ENCODE results near the gene FIBCD1.

Gene FIBCD1

DNA sequence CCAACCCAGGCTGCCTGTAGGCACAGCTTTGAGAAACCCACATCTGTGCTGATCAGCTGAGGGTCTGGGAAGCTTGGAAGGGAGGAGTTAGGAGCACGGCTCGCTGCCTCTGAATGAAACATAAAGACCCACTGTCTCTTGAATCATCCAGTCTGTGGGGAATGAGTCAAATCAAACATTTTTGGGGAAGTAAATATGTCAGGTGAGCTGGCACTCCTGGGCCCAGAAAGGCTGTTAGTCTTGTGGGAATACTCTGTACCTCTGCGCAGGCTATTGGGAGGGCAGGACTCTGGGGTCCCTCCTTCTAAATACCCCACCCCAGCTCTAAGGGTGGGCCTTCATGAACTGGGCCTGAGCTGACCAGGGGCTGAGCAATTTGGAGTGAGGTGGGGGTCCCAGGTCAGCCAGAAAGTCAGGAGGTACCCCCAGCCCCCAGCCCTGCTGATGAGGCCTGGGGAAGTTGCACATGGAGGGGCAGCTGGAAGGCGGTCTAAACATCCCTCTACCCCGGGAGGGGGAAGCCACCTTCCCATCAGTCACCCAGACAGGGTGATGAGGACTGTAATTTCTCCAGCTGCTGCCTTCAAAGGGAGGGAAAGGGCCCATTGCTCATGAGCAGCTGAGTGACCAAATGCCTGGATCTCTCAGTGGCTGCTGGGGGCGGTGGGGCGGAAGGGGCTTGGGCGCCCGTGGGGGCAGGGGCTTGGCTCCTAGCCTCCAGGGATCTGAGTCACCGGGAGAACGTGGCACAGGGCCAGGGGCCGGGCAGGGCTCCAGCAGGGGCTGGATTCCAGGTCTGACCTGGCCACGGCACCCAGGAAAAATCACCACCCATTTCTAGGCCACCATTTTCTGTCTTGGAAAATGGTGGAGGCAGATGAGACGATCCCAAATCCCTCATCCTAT is 10.8 kb downstream of the FIBCD1 start:
- H4K91ac ChIP-seq (ENCODE audit: low read depth, low read length, poor library complexity): no peak overlapping the region
- no peak overlapping the region for H3K9ac ChIP-seq (ENCODE audit: low read depth, low read length, poor library complexity)
- no peak overlapping the region for H2BK12ac ChIP-seq (ENCODE audit: low read length)
- no peak overlapping the region for H3K4me3 ChIP-seq (ENCODE audit: low read length in 2 of 2)
- H2AFZ ChIP-seq (ENCODE audit: low read length): no peak overlapping the region
- DNase-seq (ENCODE audit: low spot score): no peak
- H3K18ac ChIP-seq (ENCODE audit: low read length): peak overlapping the region; percentile 19
- H3K4me2 ChIP-seq (ENCODE audit: insufficient read depth, low read length, poor library complexity, severe bottlenecking): no peak overlapping the region
- peak overlapping the region; percentile 98 for H3K23ac ChIP-seq (ENCODE audit: low read depth, low read length, poor library complexity)
- peaks cover 0 to 79% (median 0%) of the 10 kb centered on the region in 3 experiments for H3K27me3 ChIP-seq (ENCODE audit: control insufficient read depth in 3 of 3, insufficient read depth in 3 of 3, low read depth in 1 of 3, low read length in 3 of 3)
- no peak overlapping the region for H3K4ac ChIP-seq (ENCODE audit: low read length)
- no peaks in the 10 kb centered on the region for H3K79me1 ChIP-seq (ENCODE audit: low read depth, low read length)
- peaks cover 6 to 7% of the 10 kb centered on the region in 2 donors for H3K4me1 ChIP-seq (ENCODE audit: control insufficient read depth in 2 of 2, insufficient read depth in 1 of 2, low read depth in 1 of 2, low read length in 2 of 2)
- H2AK5ac ChIP-seq (ENCODE audit: low read depth, low read length): no peak overlapping the region
- no peaks in the 10 kb centered on the region for H3K9me3 ChIP-seq (replicated peaks in 1 of 2; ENCODE audit: control insufficient read depth in 2 of 2, insufficient read depth in 1 of 2, low read depth in 1 of 2, low read length in 2 of 2)
- H2BK15ac ChIP-seq (ENCODE audit: low read length): peak overlapping the region; percentile 14
- no peak overlapping the region for H3K27ac ChIP-seq (replicated peaks; ENCODE audit: low read length)
- no peak overlapping the region for H4K8ac ChIP-seq (ENCODE audit: low read depth, low read length)
- no CpG with 5 or more reads among the region's 14 CpGs for WGBS, 2 donors (ENCODE audit: extremely low coverage in 2 of 2, insufficient read length in 2 of 2, insufficient replicate concordance in 1 of 2)
- H2BK5ac ChIP-seq (ENCODE audit: low read length): peak overlapping the region; percentile 2
- no peak overlapping the region for H2BK120ac ChIP-seq (ENCODE audit: low read depth, low read length)
- H3K36me3 ChIP-seq (replicated peaks in 1 of 2; ENCODE audit: control insufficient read depth in 2 of 2, insufficient read depth in 2 of 2, low read length in 2 of 2): no peaks in the 10 kb centered on the region
- H3K14ac ChIP-seq (ENCODE audit: low read length): no peak overlapping the region

DNA sequence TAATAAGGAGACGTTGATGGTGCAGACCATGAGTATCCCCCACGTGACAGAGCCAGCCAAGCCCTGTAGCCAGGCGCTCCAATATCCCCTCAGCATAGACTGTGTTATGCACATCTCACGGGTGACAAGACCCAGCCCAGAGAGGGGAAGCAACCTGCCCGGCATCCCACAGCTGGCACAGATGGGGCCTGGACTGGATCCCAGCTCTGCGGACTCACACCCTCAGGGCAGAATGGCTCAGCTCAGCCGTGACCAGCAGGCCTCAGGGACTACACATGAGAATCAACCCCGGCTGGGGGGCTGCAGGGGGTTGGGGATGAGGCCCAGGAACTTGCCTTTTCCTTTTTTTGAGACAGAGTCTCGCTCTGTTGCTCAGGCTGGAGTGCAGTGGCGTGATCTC is 11.7 kb downstream of the FIBCD1 start:
- Histone ChIP-seq H3K9me3 (replicated peaks in 1 of 2; ENCODE audit: control insufficient read depth in 2 of 2, insufficient read depth in 1 of 2, low read depth in 1 of 2, low read length in 2 of 2) (no peaks in the 10 kb centered on the region), H2BK5ac (ENCODE audit: low read length) (no peak overlapping the region), H3K9ac (ENCODE audit: low read depth, low read length, poor library complexity) (no peak overlapping the region), H3K4me1 (ENCODE audit: control insufficient read depth in 2 of 2, insufficient read depth in 1 of 2, low read depth in 1 of 2, low read length in 2 of 2) (peaks cover 4 to 6% of the 10 kb centered on the region in 2 donors), H3K36me3 (replicated peaks in 1 of 2; ENCODE audit: control insufficient read depth in 2 of 2, insufficient read depth in 2 of 2, low read length in 2 of 2) (no peaks in the 10 kb centered on the region), H2BK12ac (ENCODE audit: low read length) (no peak overlapping the region), H3K23ac (ENCODE audit: low read depth, low read length, poor library complexity) (peak overlapping the region; percentile 95), H2BK120ac (ENCODE audit: low read depth, low read length) (no peak overlapping the region), H2AK5ac (ENCODE audit: low read depth, low read length) (peak overlapping the region; percentile 42), H3K79me1 (ENCODE audit: low read depth, low read length) (no peaks in the 10 kb centered on the region), H3K4me2 (ENCODE audit: insufficient read depth, low read length, poor library complexity, severe bottlenecking) (no peak overlapping the region), H3K14ac (ENCODE audit: low read length) (no peak overlapping the region), H3K27me3 (ENCODE audit: control insufficient read depth in 3 of 3, insufficient read depth in 3 of 3, low read depth in 1 of 3, low read length in 3 of 3) (peaks cover 0 to 79% (median 0%) of the 10 kb centered on the region in 3 experiments), H3K27ac (replicated peaks; ENCODE audit: low read length) (no peak overlapping the region), H2BK15ac (ENCODE audit: low read length) (no peak overlapping the region), H3K4me3 (ENCODE audit: low read length in 2 of 2) (no peak overlapping the region), H3K18ac (ENCODE audit: low read length) (no peak overlapping the region), H2AFZ (ENCODE audit: low read length) (no peak overlapping the region), H3K4ac (ENCODE audit: low read length) (peak overlapping the region; percentile 6), H4K91ac (ENCODE audit: low read depth, low read length, poor library complexity) (no peak overlapping the region), H4K8ac (ENCODE audit: low read depth, low read length) (no peak overlapping the region)
- no peak for DNase-seq (ENCODE audit: low spot score)
- no CpG with 5 or more reads among the region's 10 CpGs for WGBS, 2 donors (ENCODE audit: extremely low coverage in 2 of 2, insufficient read length in 2 of 2, insufficient replicate concordance in 1 of 2)

DNA sequence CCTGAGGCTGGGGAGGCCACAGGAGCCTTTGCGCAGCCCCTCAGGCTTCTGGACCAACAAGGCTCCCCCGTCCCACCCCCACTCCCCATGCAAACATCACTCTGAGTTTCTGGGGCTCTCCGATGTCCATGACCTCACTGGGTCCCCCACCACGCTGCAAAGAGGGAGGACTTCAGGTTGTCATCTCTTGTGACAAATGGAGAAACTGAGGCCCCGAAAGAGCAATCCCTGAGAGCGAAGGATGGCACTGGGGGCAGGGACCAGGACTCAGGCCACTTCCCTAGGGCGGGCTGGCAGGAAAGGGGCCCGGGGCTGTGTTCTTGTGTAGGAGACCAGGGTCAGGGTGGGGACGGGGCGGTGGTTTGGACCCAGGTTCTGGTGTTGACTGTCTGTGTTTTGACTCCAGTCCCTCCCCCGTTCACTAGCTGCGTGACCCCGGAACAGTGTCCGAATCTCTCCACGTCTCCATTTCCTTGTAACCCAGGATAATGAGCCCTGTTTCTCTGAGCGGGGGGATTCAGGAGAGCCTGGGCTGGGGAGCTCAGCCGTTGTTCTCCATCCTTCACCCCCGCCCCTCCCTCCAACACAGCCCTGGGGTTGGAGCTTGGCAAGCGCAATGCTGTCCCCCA is 13.9 kb downstream of the FIBCD1 start:
- Histone ChIP-seq H2AFZ (ENCODE audit: low read length) (no peak overlapping the region), H3K18ac (ENCODE audit: low read length) (peak overlapping the region; percentile 66), H3K9ac (ENCODE audit: low read depth, low read length, poor library complexity) (no peak overlapping the region), H2BK120ac (ENCODE audit: low read depth, low read length) (no peak overlapping the region), H3K4ac (ENCODE audit: low read length) (no peak overlapping the region), H3K27ac (replicated peaks; ENCODE audit: low read length) (no peak overlapping the region), H3K14ac (ENCODE audit: low read length) (no peak overlapping the region), H3K79me1 (ENCODE audit: low read depth, low read length) (no peaks in the 10 kb centered on the region), H4K8ac (ENCODE audit: low read depth, low read length) (no peak overlapping the region), H2BK12ac (ENCODE audit: low read length) (no peak overlapping the region), H3K27me3 (ENCODE audit: control insufficient read depth in 3 of 3, insufficient read depth in 3 of 3, low read depth in 1 of 3, low read length in 3 of 3) (peaks cover 0 to 82% (median 2%) of the 10 kb centered on the region in 3 experiments), H3K23ac (ENCODE audit: low read depth, low read length, poor library complexity) (peak overlapping the region; percentile 99), H3K36me3 (replicated peaks in 1 of 2; ENCODE audit: control insufficient read depth in 2 of 2, insufficient read depth in 2 of 2, low read length in 2 of 2) (no peaks in the 10 kb centered on the region), H2BK15ac (ENCODE audit: low read length) (no peak overlapping the region), H3K4me3 (ENCODE audit: low read length in 2 of 2) (no peak overlapping the region), H3K4me1 (ENCODE audit: control insufficient read depth in 2 of 2, insufficient read depth in 1 of 2, low read depth in 1 of 2, low read length in 2 of 2) (peaks cover 20 to 21% of the 10 kb centered on the region in 2 donors), H3K9me3 (replicated peaks in 1 of 2; ENCODE audit: control insufficient read depth in 2 of 2, insufficient read depth in 1 of 2, low read depth in 1 of 2, low read length in 2 of 2) (no peaks in the 10 kb centered on the region), H2BK5ac (ENCODE audit: low read length) (no peak overlapping the region), H3K4me2 (ENCODE audit: insufficient read depth, low read length, poor library complexity, severe bottlenecking) (no peak overlapping the region), H4K91ac (ENCODE audit: low read depth, low read length, poor library complexity) (no peak overlapping the region), H2AK5ac (ENCODE audit: low read depth, low read length) (peak overlapping the region; percentile 79)
- no peak for DNase-seq (ENCODE audit: low spot score)
- WGBS, 2 donors (ENCODE audit: extremely low coverage in 2 of 2, insufficient read length in 2 of 2, insufficient replicate concordance in 1 of 2): no CpG with 5 or more reads among the region's 19 CpGs

DNA sequence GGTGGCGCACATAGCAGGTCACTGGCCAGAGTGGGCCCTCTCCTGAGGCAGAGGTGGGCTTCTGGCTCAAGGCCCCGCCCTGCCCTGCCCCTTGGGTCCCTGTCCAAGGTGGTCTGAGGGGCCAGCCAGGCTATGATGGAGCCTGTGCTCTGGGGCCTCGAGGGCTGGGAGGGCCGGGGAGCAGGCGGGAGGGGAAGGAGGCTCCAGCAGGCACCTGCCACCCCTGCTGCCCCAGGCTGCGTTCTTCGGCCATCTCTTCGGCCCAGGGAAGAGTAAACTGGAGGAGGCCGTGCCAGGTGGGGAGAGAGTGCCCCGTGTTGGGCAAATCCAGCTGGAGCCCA is 14.6 kb downstream of the FIBCD1 start:
- H3K79me1 ChIP-seq (ENCODE audit: low read depth, low read length): no peaks in the 10 kb centered on the region
- H3K9me3 ChIP-seq (replicated peaks in 1 of 2; ENCODE audit: control insufficient read depth in 2 of 2, insufficient read depth in 1 of 2, low read depth in 1 of 2, low read length in 2 of 2): no peaks in the 10 kb centered on the region
- no peak overlapping the region for H2BK120ac ChIP-seq (ENCODE audit: low read depth, low read length)
- peak overlapping the region; percentile 99 for H3K23ac ChIP-seq (ENCODE audit: low read depth, low read length, poor library complexity)
- no peak overlapping the region for H4K91ac ChIP-seq (ENCODE audit: low read depth, low read length, poor library complexity)
- H3K4me1 ChIP-seq (ENCODE audit: control insufficient read depth in 2 of 2, insufficient read depth in 1 of 2, low read depth in 1 of 2, low read length in 2 of 2): peaks cover 21 to 25% of the 10 kb centered on the region in 2 donors
- no peak overlapping the region for H3K4me2 ChIP-seq (ENCODE audit: insufficient read depth, low read length, poor library complexity, severe bottlenecking)
- H2BK15ac ChIP-seq (ENCODE audit: low read length): no peak overlapping the region
- H2BK12ac ChIP-seq (ENCODE audit: low read length): no peak overlapping the region
- no peak overlapping the region for H3K14ac ChIP-seq (ENCODE audit: low read length)
- no peak overlapping the region for H3K27ac ChIP-seq (replicated peaks; ENCODE audit: low read length)
- H3K36me3 ChIP-seq (replicated peaks in 1 of 2; ENCODE audit: control insufficient read depth in 2 of 2, insufficient read depth in 2 of 2, low read length in 2 of 2): no peaks in the 10 kb centered on the region
- no CpG with 5 or more reads among the region's 10 CpGs for WGBS, 2 donors (ENCODE audit: extremely low coverage in 2 of 2, insufficient read length in 2 of 2, insufficient replicate concordance in 1 of 2)
- H2AFZ ChIP-seq (ENCODE audit: low read length): no peak overlapping the region
- H3K18ac ChIP-seq (ENCODE audit: low read length): no peak overlapping the region
- no peak overlapping the region for H2BK5ac ChIP-seq (ENCODE audit: low read length)
- H3K9ac ChIP-seq (ENCODE audit: low read depth, low read length, poor library complexity): no peak overlapping the region
- peaks cover 0 to 82% (median 2%) of the 10 kb centered on the region in 3 experiments for H3K27me3 ChIP-seq (ENCODE audit: control insufficient read depth in 3 of 3, insufficient read depth in 3 of 3, low read depth in 1 of 3, low read length in 3 of 3)
- no peak overlapping the region for H2AK5ac ChIP-seq (ENCODE audit: low read depth, low read length)
- no peak overlapping the region for H4K8ac ChIP-seq (ENCODE audit: low read depth, low read length)
- no peak for DNase-seq (ENCODE audit: low spot score)
- H3K4me3 ChIP-seq (ENCODE audit: low read length in 2 of 2): no peak overlapping the region
- no peak overlapping the region for H3K4ac ChIP-seq (ENCODE audit: low read length)
